GM12875 (cell line): ENCODE data around the gene BDH1.

Source experiments
- H3K4me3 ChIP-seq: one replicate; pipeline ENCODE4 v1.5.1; 2011; ENCODE audit warnings: low read depth, low read length, control low read depth
- TF ChIP-seq, protein P1 (sequence below): IDR thresholded peaks from 2 replicates; pipeline ENCODE4 v1.5.1; 2011; ENCODE audit warnings: low read depth, mild to moderate bottlenecking, control low read depth, inconsistent platforms, low read length, moderate library complexity, borderline replicate concordance; ENCODE audit not compliant: insufficient read depth

Gene BDH1

DNA sequence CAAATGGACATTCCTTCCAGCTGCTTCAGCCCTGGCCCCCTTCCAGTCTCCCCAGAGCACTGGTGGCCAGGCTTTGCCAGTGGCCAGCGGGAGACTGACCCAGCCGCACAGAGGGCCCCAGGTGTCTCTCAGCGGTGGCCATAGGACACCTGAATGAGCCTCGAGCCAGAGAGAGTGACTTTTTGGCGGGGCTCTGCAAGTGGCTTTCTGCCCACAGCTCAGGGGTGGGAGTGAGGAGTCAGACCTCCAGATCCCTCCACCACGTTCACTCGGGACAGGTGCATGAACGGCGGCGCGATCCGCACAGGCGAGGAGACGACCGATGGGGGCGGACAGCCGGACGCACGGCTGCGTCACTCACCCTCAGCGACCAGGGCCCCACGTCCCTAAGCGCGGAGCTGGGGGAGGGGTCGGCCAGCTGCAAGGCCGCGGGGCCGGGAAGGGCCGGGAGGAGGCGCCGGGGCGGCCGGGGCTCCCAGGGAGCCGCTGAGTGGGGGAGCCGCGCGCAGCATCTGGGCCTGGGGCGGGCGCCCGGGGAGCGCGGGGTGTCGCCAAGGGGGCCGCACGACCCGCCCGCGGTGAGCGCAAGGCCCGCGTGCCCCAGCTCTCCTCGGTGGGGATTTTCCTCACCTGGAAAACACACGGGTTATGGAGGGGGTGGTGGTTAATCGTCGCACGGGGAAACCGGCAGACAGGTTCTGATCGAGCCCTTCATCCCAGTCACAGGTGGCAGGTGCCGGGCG is 57.1 kb downstream of the BDH1 start:
- H3K4me3 ChIP-seq = no peak overlapping the region
- TF ChIP-seq, protein P1, sequence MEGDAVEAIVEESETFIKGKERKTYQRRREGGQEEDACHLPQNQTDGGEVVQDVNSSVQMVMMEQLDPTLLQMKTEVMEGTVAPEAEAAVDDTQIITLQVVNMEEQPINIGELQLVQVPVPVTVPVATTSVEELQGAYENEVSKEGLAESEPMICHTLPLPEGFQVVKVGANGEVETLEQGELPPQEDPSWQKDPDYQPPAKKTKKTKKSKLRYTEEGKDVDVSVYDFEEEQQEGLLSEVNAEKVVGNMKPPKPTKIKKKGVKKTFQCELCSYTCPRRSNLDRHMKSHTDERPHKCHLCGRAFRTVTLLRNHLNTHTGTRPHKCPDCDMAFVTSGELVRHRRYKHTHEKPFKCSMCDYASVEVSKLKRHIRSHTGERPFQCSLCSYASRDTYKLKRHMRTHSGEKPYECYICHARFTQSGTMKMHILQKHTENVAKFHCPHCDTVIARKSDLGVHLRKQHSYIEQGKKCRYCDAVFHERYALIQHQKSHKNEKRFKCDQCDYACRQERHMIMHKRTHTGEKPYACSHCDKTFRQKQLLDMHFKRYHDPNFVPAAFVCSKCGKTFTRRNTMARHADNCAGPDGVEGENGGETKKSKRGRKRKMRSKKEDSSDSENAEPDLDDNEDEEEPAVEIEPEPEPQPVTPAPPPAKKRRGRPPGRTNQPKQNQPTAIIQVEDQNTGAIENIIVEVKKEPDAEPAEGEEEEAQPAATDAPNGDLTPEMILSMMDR = no peak

DNA sequence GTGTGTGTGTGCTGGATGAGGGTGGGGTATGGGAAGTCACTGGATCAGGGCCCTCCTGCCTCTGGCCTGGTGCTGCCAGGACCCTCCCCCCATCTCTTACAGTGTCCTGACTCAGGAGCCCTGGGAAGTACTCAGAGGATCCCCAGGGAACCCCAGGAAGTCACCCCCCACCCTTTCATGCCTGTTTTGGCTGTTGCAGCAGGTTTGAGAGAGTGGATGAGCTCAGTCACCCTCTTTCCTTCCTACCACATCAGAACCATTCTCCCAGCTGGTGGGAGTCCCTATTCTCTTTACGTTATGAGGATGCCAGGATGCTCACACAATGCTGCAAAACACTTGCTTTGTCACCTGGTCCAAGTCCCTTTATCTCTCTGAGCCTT is 59.0 kb downstream of the BDH1 start:
- no peak overlapping the region for H3K4me3 ChIP-seq
- TF ChIP-seq, protein P1 = no peak

DNA sequence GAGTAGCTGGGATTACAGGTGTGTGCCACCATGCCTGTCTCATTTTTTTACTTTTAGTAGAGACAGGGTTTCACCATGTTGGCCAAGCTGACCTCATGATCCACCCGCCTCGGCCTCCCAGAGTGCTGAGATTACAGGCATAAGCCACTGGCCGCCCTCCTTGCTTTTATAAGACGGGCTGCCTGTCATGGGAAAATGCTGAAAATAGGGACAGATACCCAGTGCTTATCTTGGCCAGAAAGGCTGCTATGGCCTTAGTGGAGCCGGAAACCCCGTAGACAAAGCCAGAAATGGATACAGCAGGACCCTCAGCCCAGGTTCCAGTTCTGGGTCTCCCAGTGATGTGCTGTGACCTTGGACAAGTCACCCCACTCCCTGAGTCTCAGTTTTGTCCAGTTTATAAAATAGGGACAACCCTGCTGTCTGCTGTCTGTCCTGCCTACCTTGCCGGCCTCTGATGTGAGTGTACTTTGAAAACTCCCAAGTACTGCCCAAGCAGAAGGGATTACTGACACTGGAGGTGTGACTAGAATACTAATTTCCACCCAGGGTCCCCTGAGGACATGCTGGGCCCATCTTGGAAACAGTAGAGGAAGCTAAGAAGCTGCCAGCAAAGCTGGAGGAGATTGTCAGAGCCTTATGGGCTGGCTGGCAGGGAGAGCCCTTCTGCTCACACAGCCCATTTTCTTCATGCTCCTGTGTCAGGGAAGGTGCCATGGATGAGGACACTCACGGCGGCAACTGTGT is 59.6 kb downstream of the BDH1 start:
- TF ChIP-seq, protein P1 = no peak
- H3K4me3 ChIP-seq = no peak overlapping the region

DNA sequence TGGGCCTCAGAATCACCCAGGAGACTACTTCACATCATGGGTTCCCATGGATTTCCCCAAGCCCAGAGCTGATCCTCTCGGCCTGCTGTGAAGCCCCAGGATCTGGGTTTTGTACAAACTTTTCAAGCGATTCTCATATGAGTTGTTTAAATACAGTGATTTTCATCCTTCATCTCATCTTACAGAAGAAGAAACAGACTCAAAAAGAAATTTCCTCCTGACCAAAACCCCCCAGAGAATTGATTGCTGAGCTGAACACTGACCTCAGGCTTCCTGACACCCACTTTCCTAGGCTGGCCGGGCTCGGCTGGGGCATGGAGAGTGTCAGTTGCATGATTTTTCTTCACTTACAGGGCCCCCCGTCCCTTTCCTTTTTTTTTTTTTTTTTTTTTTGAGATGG is 60.3 kb downstream of the BDH1 start:
- TF ChIP-seq, protein P1 = no peak
- H3K4me3 ChIP-seq = no peak overlapping the region

DNA sequence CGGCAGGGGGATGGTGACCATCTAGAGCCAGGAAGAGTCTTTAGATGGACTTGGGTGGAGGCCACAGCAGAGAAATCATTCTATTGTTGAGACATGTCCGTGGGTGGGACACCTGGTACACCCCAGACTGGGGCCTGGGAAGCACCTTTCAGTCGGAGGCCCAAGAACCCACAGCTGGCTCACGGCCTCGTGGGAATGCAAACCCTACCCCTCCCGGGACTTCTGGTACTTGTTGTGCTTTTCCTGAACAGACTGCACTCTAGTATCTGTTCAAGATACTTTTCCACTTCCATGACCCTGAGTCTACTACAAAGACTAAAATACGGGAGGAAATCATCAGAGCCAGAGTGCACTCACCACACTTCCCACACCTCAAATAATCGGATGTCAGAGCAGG is 60.7 kb downstream of the BDH1 start:
- no peak overlapping the region for H3K4me3 ChIP-seq
- TF ChIP-seq, protein P1 = no peak

DNA sequence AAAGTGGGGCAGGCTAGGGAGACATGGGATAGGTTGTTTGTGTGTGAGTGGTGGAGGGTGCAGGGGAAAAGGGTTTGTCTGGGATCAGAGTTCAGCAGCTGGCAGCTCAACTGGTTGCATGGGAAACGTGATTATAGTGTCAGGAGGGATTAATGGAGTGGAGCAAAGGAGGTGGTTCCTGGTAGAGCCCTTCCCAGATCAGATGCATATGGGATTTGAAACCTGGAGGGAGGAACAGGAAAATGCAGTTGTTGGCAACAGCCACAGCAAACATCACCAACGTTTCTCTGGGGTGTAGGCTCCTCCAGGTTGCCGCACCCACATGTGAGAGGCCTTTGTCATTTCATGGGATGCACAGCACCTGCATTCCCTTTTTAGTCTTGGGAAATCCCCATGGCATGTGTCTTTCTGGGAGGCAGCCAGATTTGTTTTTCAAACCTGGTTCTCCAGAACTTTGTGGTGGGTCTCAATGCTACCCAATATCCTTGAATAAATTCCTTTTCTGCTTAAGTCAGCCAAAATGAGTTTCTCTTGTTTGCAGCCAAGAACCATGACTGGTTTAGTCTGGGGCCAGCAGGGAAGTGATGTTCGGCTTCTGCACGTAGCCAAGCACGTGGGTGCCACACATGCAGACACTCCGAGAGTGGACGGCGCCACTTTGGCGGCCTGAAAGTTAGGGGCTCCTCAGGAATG is 61.3 kb downstream of the BDH1 start:
- H3K4me3 ChIP-seq = no peak overlapping the region
- TF ChIP-seq, protein P1 = no peak

DNA sequence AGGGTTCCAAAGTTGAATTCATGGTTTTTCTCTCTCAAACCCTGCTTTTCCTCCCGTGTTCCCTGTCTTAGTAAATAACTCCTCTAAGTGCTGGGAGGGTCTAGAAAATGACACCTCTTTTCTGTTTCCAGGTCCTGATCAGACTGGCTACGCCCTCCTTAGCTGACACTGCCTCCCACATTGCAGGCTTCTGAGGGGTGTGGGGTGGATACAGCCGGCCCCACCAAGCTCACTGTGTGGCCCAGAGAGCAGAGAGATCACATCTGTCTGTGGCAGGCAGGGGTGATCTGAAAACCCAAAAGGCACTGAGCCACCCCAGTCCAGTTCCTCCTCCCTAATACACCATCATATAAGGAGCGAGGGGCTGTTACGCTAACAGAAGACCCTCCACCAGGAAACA is 62.7 kb downstream of the BDH1 start:
- TF ChIP-seq, protein P1 = no peak
- H3K4me3 ChIP-seq = no peak overlapping the region
